Fibroblast of mammary gland (primary cell): Measurements from ENCODE around the gene TIMP2.
A peak's percentile ranks its signal among the peaks of the same experiment; 100 is the strongest.

ENCODE experiments used
- DNase-seq: peaks from one replicate; pipeline ENCODE4 v3.0.0-alpha.2; 2010; ENCODE audit warnings: low read depth
- H3K4me3 ChIP-seq: 2 replicates; pipeline ENCODE4 v1.5.1; 2011; ENCODE audit warnings: low read depth, mild to moderate bottlenecking, low read length, moderate library complexity; ENCODE audit not compliant: control insufficient read depth
- TF ChIP-seq, protein P1 (sequence below): conservative IDR thresholded peaks from 2 replicates; pipeline ENCODE4 v1.5.1; 2011; ENCODE audit warnings: low read depth, low read length, inconsistent platforms; ENCODE audit not compliant: control insufficient read depth, insufficient read depth

TIMP2 gene, protein sequence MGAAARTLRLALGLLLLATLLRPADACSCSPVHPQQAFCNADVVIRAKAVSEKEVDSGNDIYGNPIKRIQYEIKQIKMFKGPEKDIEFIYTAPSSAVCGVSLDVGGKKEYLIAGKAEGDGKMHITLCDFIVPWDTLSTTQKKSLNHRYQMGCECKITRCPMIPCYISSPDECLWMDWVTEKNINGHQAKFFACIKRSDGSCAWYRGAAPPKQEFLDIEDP

DNA sequence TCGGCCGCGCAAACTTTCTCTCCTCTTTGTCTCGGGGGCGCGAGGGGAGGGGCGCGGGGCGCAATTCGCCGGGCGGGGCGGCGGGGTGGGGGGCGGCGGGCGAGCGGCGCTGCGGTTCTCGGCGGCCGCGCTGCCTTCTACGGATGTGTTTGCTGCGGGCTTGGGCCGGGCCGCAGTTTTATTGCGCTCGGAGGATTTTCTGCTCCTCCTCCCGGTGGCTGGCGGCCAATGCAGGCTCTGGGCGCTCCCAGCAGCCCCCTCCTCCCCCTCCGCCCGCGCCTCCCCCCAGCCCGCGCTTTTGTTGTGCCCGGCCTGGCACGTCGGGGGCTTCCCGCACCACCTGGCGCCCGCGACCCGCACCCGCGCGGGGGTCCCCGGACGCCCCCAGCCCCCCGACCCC is at the start of gene TIMP2:
Gene TIMP2, minus strand, starts transcription at position 154 of the 400 bp plus-strand sequence. CDS start 299 bp downstream, outside the sequence.
- H3K4me3 ChIP-seq, result peak within 1 kb of the TSS; percentile 81
- TF ChIP-seq, protein P1, sequence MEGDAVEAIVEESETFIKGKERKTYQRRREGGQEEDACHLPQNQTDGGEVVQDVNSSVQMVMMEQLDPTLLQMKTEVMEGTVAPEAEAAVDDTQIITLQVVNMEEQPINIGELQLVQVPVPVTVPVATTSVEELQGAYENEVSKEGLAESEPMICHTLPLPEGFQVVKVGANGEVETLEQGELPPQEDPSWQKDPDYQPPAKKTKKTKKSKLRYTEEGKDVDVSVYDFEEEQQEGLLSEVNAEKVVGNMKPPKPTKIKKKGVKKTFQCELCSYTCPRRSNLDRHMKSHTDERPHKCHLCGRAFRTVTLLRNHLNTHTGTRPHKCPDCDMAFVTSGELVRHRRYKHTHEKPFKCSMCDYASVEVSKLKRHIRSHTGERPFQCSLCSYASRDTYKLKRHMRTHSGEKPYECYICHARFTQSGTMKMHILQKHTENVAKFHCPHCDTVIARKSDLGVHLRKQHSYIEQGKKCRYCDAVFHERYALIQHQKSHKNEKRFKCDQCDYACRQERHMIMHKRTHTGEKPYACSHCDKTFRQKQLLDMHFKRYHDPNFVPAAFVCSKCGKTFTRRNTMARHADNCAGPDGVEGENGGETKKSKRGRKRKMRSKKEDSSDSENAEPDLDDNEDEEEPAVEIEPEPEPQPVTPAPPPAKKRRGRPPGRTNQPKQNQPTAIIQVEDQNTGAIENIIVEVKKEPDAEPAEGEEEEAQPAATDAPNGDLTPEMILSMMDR, result no peak
- peak; percentile 81 for DNase-seq

DNA sequence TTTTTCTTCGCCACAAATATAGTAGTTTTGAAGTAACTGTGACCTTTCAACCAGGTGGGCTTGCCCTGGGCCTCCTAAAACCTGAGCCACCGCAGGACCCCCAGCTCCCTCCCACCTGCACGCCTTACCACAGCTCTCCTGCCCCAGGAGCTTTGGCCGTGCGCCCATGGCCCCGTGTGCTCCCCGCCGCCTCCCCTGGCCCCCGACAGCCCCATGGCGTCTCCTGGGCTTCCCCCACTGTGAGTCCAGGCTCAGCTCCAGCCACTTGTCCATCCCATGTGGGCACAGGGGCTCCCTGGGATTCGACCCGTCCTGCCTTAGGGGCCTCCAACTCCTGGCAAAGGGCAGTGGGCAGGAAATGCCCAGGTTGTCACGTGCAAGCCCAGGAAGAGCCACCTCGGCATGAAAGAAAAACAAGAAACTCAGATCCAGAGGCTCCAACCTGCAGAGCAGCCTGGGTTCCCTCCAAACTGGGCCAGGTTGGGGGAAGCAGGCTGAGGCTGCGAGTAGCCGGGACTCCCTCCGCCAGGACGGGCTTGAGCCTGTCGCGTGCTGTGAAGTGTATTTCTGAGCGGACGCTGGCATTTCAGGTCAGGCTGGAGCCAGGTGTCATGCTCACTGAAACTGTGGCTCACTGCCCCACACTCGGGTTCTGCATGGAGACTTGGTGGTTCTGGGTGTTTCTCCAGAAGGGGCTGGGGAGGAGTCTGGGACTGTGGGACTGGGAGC is 48.8 kb upstream of the TIMP2 start:
- TF ChIP-seq, protein P1, result no peak
- no peak overlapping the region for H3K4me3 ChIP-seq
- no peak for DNase-seq

DNA sequence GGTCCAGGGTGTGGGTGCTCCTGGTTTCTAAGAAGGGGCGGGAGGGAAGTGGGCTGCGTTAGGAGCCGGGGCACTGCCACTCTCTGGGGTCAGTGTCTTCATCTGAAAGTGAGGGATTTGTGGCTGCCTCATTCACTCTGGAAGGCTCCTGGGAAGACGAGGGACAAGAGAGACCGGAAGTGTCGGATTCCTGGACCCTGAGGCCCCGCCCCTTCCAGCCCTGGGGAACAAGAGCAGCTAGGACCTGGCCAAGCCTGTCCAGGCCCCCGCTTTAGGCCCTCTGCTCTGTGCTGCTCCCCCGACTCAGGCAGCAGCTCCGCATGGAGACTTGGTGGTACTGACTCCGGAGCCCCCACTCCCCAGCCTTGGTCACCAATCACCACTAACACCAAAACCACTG is 48.0 kb upstream of the TIMP2 start:
- no peak overlapping the region for H3K4me3 ChIP-seq
- TF ChIP-seq, protein P1, result no peak
- DNase-seq, result no peak

DNA sequence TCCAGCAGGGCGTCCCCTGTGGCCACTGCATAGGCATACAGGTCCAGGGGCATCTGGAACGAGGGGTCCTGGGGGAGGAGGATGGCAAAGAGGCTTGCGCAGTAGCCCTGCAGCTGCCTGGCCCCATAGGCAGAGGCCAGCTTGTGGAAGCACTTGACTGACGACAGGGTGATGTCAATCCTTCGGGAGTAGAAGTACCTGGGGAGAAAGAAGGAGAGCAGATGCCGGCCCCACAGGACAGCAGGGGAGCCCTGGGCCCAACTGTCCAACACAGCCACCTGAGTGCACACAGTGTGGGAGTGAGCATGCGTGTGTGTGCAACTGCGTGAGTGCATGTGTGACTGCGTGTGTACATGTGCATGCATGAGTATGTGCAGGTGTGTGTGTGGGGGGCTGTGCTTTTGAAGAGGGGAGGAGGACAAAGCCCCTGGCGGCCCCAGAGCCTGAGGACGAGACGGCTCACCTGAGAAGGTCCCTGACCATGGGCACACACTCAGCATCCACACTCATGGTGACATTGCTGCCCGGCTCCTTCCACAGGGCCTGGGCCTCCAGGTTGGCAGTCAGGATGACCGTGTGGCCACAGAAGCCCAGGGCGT is 47.4 kb upstream of the TIMP2 start:
- TF ChIP-seq, protein P1, result no peak
- DNase-seq, result no peak
- no peak overlapping the region for H3K4me3 ChIP-seq

DNA sequence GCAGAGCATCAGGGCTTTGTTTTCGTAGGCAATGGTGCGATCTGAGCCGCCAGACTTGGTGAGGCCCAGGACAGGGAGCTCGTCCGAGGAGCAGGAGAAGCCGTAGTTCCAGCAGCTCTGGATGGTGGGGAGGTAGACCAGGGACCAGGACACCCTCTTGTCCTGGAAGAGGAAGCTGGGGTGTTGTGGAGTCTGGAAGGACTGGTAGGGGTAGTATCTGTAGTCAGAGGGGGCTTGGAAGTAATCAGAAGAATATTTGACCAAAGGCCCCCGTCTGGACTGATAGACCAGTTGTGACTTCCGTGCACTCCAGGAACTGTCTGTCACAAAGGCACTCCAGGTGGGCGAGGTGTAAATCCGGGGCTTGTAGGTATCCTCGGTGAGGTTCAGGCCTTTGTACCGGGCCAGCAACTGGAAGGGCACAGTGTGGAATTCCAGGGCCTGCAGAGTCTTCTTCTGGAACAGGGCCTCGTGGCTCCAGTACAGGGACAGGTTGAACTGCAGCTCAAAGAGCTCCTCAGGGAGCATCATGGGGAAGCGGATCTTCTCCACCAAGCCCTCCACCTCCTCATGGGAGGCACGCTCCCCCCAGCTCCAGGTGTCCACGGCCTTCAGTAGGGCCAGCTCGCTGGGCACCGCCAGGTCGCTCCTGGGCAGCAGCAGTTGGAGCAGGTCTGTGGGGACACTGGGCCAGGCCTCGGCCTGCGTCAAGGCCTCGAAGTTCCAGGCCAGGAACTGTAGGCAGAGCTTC is 46.7 kb upstream of the TIMP2 start:
- TF ChIP-seq, protein P1, result no peak
- DNase-seq, result no peak
- H3K4me3 ChIP-seq, result no peak overlapping the region
